Measurements from ENCODE around the gene NCKAP5. TPM values are rescaled to one million over a fixed set of nuclear protein-coding genes. Genes with fewer than 3 reads are reported as not detected.

NCKAP5 gene
- total and polyA plus RNA-seq, 2 donors: 1.9 to 2.0 TPM

DNA sequence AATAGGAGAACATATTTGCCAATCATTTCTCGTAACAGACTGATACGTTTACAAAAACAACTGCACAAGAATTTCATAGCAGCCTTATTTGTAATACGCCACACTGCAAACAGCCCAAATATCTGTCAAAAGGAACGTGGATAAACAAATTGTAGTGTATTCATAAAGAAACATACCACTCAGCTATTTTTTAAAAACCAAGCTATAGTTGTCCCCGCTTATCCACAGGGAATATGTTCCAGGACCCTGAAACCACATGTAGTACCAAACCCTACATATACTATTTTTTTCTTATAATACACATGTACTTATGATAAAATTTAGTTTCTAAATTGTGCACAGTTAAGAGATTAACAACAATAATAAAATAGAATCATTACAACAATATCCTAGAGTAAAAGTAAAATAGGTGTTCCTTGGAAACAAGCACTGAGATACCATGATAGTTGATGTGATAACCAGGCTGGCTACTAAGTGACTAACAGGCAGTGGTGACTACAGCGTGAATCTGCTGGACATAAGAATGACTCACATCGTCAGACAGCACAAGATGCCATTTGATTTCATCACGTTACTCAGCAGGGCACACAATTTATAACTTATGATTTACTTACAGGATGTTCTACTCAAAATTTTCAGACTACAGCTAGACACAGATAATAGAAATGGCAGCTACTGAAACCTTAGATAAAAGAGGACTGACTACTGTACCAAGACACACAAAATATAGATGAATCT, 367.4 kb downstream of the NCKAP5 start:
- Histone ChIP-seq H3K9me3 (ENCODE audit: control insufficient read depth in 2 of 2, insufficient read depth in 1 of 2, low read length in 1 of 2) (no peaks in the 10 kb centered on the region), H3K36me3 (ENCODE audit: control insufficient read depth in 2 of 2, insufficient read depth in 2 of 2, low read length in 1 of 2) (no peaks in the 10 kb centered on the region), H3K27me3 (ENCODE audit: control insufficient read depth in 2 of 2, insufficient read depth in 1 of 2, low read length in 1 of 2) (no peaks in the 10 kb centered on the region), H3K27ac (ENCODE audit: low read depth in 1 of 2, low read length in 1 of 2) (no peak overlapping the region), H3K4me3 (ENCODE audit: low read length in 2 of 2) (no peak overlapping the region), H3K4me1 (ENCODE audit: control insufficient read depth in 2 of 2, insufficient read depth in 2 of 2, low read length in 2 of 2) (no peaks in the 10 kb centered on the region)
- WGBS: 89% methylated on average over 8 of the region's 8 CpGs
- DNase-seq (ENCODE audit: low read depth in 6 of 9, low spot score in 9 of 9): no peak

DNA sequence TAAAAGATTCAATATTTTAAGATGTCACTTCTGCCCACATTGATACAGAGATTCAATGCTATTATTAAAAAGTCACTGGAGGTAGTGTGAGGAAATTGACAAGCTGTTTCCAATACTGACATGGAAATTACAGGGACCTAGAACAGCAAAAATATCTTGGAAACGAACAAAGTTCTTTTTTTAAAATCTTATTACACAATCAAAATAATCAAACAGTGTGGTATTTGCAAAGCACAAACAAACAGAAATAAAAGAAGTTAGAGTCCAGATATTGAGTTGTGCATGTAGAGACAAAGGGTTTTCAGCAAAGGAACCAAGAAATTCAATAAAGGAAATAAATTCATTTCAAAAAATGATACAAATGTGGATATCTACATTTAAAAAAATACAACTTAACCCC, 369.6 kb downstream of the NCKAP5 start:
- Histone ChIP-seq H3K27ac (ENCODE audit: low read depth in 1 of 2, low read length in 1 of 2) (no peak overlapping the region), H3K4me1 (ENCODE audit: control insufficient read depth in 2 of 2, insufficient read depth in 2 of 2, low read length in 2 of 2) (no peaks in the 10 kb centered on the region), H3K4me3 (ENCODE audit: low read length in 2 of 2) (no peak overlapping the region), H3K27me3 (ENCODE audit: control insufficient read depth in 2 of 2, insufficient read depth in 1 of 2, low read length in 1 of 2) (no peaks in the 10 kb centered on the region), H3K36me3 (ENCODE audit: control insufficient read depth in 2 of 2, insufficient read depth in 2 of 2, low read length in 1 of 2) (no peaks in the 10 kb centered on the region), H3K9me3 (ENCODE audit: control insufficient read depth in 2 of 2, insufficient read depth in 1 of 2, low read length in 1 of 2) (no peaks in the 10 kb centered on the region)
- WGBS: 80% methylated on average over 1 of the region's 1 CpG
- no peak for DNase-seq (ENCODE audit: low read depth in 6 of 9, low spot score in 9 of 9)

DNA sequence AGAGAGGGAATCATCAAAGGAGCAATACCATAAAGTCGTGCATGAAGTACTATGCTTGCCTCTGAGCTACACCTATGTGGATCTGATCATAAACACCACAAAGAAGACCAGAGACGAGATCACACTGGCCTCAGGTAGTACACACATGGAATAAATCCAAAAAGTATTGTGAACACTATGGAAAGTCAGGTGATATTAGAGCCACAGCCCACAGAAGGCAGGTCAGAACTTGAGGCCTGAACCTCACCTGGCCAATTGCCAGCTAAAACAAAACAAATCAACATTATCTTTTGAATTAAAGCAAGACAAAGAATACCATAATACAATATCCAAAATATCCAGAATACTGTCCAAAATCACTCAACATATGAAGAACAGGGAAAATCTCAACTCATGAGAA, 371.1 kb downstream of the NCKAP5 start:
- 68% methylated on average over 2 of the region's 2 CpGs for WGBS
- Histone ChIP-seq H3K36me3 (ENCODE audit: control insufficient read depth in 2 of 2, insufficient read depth in 2 of 2, low read length in 1 of 2) (no peaks in the 10 kb centered on the region), H3K4me1 (ENCODE audit: control insufficient read depth in 2 of 2, insufficient read depth in 2 of 2, low read length in 2 of 2) (no peaks in the 10 kb centered on the region), H3K27ac (ENCODE audit: low read depth in 1 of 2, low read length in 1 of 2) (no peak overlapping the region), H3K4me3 (ENCODE audit: low read length in 2 of 2) (no peak overlapping the region), H3K27me3 (ENCODE audit: control insufficient read depth in 2 of 2, insufficient read depth in 1 of 2, low read length in 1 of 2) (no peaks in the 10 kb centered on the region), H3K9me3 (ENCODE audit: control insufficient read depth in 2 of 2, insufficient read depth in 1 of 2, low read length in 1 of 2) (no peaks in the 10 kb centered on the region)
- DNase-seq (ENCODE audit: low read depth in 6 of 9, low spot score in 9 of 9): no peak

DNA sequence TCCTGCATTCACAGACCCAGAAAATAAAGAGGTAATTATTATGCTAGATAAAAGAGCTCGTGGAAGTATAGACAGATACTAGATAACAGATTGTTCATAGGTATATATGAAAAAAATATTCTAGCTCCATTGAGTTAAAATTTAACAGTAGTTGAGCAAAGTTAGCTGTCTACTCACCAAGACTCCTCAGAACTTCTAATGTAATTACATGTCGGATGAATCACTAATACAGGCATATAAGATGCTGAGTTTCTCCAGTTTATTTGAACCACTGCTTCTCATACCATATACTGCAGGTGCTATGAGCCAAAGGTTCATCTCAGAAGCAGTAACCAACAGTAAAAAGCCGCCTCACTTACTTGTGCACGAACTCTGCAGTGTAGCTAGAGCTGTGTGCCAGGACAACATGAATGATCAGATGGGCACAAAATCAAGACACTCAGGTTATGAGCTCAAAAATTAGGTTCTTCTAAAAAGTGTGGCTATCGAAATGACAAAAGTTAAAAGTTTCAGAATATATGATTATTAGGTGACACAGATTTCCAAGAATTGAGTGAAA, 373.4 kb downstream of the NCKAP5 start:
- H3K4me1 ChIP-seq (ENCODE audit: control insufficient read depth in 2 of 2, insufficient read depth in 2 of 2, low read length in 2 of 2): no peaks in the 10 kb centered on the region
- no peak for DNase-seq (ENCODE audit: low read depth in 6 of 9, low spot score in 9 of 9)
- no peaks in the 10 kb centered on the region for H3K9me3 ChIP-seq (ENCODE audit: control insufficient read depth in 2 of 2, insufficient read depth in 1 of 2, low read length in 1 of 2)
- no peak overlapping the region for H3K27ac ChIP-seq (ENCODE audit: low read depth in 1 of 2, low read length in 1 of 2)
- no peaks in the 10 kb centered on the region for H3K27me3 ChIP-seq (ENCODE audit: control insufficient read depth in 2 of 2, insufficient read depth in 1 of 2, low read length in 1 of 2)
- WGBS: 87% methylated on average over 5 of the region's 5 CpGs
- no peak overlapping the region for H3K4me3 ChIP-seq (ENCODE audit: low read length in 2 of 2)
- no peaks in the 10 kb centered on the region for H3K36me3 ChIP-seq (ENCODE audit: control insufficient read depth in 2 of 2, insufficient read depth in 2 of 2, low read length in 1 of 2)

DNA sequence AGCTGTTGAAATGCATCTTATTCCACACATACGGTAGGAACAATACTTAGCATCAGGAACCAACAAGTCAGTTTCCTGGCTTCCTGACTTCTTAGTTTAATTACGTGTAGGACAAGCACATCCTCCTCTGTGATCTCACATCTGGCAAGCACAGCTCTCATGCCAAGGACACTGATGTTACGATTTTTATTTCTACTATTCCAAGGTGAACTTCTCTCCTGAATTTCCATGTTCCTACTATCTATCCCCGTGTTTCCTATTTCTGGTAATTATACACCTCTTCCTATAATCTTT, 374.0 kb downstream of the NCKAP5 start:
- WGBS: 63% methylated on average over 4 of the region's 4 CpGs
- Histone ChIP-seq H3K4me3 (ENCODE audit: low read length in 2 of 2) (no peak overlapping the region), H3K4me1 (ENCODE audit: control insufficient read depth in 2 of 2, insufficient read depth in 2 of 2, low read length in 2 of 2) (no peaks in the 10 kb centered on the region), H3K36me3 (ENCODE audit: control insufficient read depth in 2 of 2, insufficient read depth in 2 of 2, low read length in 1 of 2) (no peaks in the 10 kb centered on the region), H3K27me3 (ENCODE audit: control insufficient read depth in 2 of 2, insufficient read depth in 1 of 2, low read length in 1 of 2) (no peaks in the 10 kb centered on the region), H3K9me3 (ENCODE audit: control insufficient read depth in 2 of 2, insufficient read depth in 1 of 2, low read length in 1 of 2) (no peaks in the 10 kb centered on the region), H3K27ac (ENCODE audit: low read depth in 1 of 2, low read length in 1 of 2) (no peak overlapping the region)
- DNase-seq (ENCODE audit: low read depth in 6 of 9, low spot score in 9 of 9): no peak

DNA sequence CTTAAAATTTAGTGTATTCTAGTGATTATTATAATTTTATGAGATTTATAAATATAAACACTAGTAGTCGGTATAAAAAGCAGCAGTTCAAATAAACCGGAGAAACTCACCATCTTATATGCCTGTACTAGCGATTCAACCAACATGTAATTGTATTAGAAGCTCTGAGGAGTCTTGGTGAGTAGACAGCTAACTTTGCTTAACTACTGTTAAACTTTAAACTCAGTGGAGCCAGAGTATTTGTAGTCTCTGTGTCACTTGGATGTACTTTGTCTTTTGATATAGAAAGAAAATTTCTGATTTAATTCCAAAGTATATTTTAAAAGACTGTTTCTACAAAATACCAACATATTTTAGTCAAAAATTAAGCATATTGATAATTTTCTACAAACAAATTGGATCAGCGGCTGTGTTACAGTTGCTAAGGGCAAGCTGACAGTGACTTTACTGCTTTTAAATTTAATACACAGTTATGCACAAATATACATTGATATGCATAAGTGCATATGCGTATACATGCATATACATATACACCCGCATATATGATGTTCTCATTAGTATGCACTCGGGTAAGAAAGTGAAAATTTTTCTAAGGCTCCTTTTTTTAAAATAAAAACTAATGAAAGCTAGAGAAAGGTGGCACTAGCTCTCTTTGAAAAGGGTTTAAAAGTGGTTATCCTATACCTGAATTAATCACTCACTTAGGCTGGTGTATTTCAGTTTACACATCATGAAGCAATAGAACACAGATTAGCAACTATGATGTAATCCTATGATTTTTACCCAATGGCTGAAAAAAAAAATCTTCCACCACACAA, 374.5 kb downstream of the NCKAP5 start:
- H3K4me3 ChIP-seq (ENCODE audit: low read length in 2 of 2): no peak overlapping the region
- 96% methylated on average over 7 of the region's 7 CpGs for WGBS
- no peak for DNase-seq (ENCODE audit: low read depth in 6 of 9, low spot score in 9 of 9)
- no peaks in the 10 kb centered on the region for H3K9me3 ChIP-seq (ENCODE audit: control insufficient read depth in 2 of 2, insufficient read depth in 1 of 2, low read length in 1 of 2)
- no peak overlapping the region for H3K27ac ChIP-seq (ENCODE audit: low read depth in 1 of 2, low read length in 1 of 2)
- no peaks in the 10 kb centered on the region for H3K36me3 ChIP-seq (ENCODE audit: control insufficient read depth in 2 of 2, insufficient read depth in 2 of 2, low read length in 1 of 2)
- no peaks in the 10 kb centered on the region for H3K27me3 ChIP-seq (ENCODE audit: control insufficient read depth in 2 of 2, insufficient read depth in 1 of 2, low read length in 1 of 2)
- H3K4me1 ChIP-seq (ENCODE audit: control insufficient read depth in 2 of 2, insufficient read depth in 2 of 2, low read length in 2 of 2): no peaks in the 10 kb centered on the region

DNA sequence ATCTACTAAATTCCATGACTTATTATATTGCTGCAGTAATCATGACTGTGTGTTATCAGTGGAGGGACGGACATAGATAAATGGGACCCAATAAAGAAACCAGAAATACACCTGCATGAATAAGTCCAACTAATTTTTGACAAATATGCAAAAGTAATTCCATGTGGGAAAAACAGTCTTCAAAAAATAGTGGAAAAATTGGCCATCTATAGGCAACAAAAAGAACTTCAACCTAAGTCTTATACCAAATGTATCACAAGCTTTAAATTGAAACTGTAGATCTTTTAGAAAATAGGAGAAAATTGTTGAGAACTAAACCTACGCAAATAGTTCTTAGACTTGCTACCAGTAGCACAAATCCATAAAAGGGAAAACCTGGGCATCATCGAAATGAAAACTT, 376.2 kb downstream of the NCKAP5 start:
- Histone ChIP-seq H3K9me3 (ENCODE audit: control insufficient read depth in 2 of 2, insufficient read depth in 1 of 2, low read length in 1 of 2) (no peaks in the 10 kb centered on the region), H3K4me3 (ENCODE audit: low read length in 2 of 2) (no peak overlapping the region), H3K4me1 (ENCODE audit: control insufficient read depth in 2 of 2, insufficient read depth in 2 of 2, low read length in 2 of 2) (no peaks in the 10 kb centered on the region), H3K27ac (ENCODE audit: low read depth in 1 of 2, low read length in 1 of 2) (no peak overlapping the region), H3K36me3 (ENCODE audit: control insufficient read depth in 2 of 2, insufficient read depth in 2 of 2, low read length in 1 of 2) (no peaks in the 10 kb centered on the region), H3K27me3 (ENCODE audit: control insufficient read depth in 2 of 2, insufficient read depth in 1 of 2, low read length in 1 of 2) (no peaks in the 10 kb centered on the region)
- DNase-seq (ENCODE audit: low read depth in 6 of 9, low spot score in 9 of 9): no peak
- 95% methylated on average over 3 of the region's 3 CpGs for WGBS

DNA sequence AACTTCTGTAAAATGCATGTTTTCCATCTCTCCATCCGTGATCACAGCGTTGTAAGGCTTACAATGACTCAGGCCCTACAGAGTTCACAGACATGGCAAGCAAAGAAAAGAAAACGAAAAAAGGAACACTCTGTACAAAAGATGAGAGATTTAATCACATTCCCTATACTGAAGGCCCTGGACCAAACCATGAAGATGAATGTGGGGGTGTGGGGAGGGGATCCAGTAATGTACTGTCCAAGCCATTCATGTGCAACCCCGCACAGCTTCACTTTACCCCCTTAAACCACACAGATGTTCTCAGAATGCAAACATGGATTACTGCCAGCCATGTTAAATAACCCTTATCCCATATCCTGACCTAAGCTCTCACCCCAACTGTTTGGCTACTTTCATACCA, 391.1 kb downstream of the NCKAP5 start:
- DNase-seq (ENCODE audit: low read depth in 6 of 9, low spot score in 9 of 9): no peak
- 90% methylated on average over 4 of the region's 4 CpGs for WGBS
- Histone ChIP-seq H3K4me1 (ENCODE audit: control insufficient read depth in 2 of 2, insufficient read depth in 2 of 2, low read length in 2 of 2) (no peaks in the 10 kb centered on the region), H3K36me3 (ENCODE audit: control insufficient read depth in 2 of 2, insufficient read depth in 2 of 2, low read length in 1 of 2) (no peaks in the 10 kb centered on the region), H3K4me3 (ENCODE audit: low read length in 2 of 2) (no peak overlapping the region), H3K27ac (ENCODE audit: low read depth in 1 of 2, low read length in 1 of 2) (no peak overlapping the region), H3K27me3 (ENCODE audit: control insufficient read depth in 2 of 2, insufficient read depth in 1 of 2, low read length in 1 of 2) (no peaks in the 10 kb centered on the region), H3K9me3 (ENCODE audit: control insufficient read depth in 2 of 2, insufficient read depth in 1 of 2, low read length in 1 of 2) (no peaks in the 10 kb centered on the region)

DNA sequence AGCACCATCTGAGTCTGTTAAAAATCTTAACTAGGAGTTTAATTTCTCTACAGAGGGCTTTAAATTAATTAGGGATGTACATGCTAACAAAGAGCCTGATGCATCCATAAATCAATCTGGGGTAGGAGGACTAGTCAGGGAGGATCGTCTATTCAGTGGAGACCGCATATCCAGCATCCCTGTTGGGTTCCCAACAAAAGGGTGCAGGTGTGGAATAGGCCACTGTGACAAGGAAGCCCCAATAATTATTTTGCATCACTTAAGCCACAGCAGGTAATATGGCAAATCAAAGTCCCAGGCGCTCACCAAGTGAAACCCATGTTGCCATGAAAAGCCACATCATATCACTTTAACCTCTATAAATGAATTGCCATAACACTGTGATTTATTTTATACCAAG, 392.3 kb downstream of the NCKAP5 start:
- Histone ChIP-seq H3K4me3 (ENCODE audit: low read length in 2 of 2) (no peak overlapping the region), H3K4me1 (ENCODE audit: control insufficient read depth in 2 of 2, insufficient read depth in 2 of 2, low read length in 2 of 2) (no peaks in the 10 kb centered on the region), H3K27ac (ENCODE audit: low read depth in 1 of 2, low read length in 1 of 2) (no peak overlapping the region), H3K36me3 (ENCODE audit: control insufficient read depth in 2 of 2, insufficient read depth in 2 of 2, low read length in 1 of 2) (no peaks in the 10 kb centered on the region), H3K9me3 (ENCODE audit: control insufficient read depth in 2 of 2, insufficient read depth in 1 of 2, low read length in 1 of 2) (no peaks in the 10 kb centered on the region), H3K27me3 (ENCODE audit: control insufficient read depth in 2 of 2, insufficient read depth in 1 of 2, low read length in 1 of 2) (no peaks in the 10 kb centered on the region)
- DNase-seq (ENCODE audit: low read depth in 6 of 9, low spot score in 9 of 9): no peak
- 88% methylated on average over 3 of the region's 3 CpGs for WGBS

Measured in thymus (tissue), 11 donors.